GM12878 (cell line): ENCODE results near the gene CRAT. TPM values are rescaled to one million over a fixed set of nuclear protein-coding genes. Genes with fewer than 3 reads are reported as not detected.

Experiments used
- ATAC-seq: fragments of 200-7000 bp; cut with Tn5 transposase; 3 replicates; pipeline ENCODE4 v1.9.1; 2020; ENCODE audit warnings: mild to moderate bottlenecking, moderate library complexity
- BruUV-seq: library from RNA; stranded (reverse); fragments of 400-500 nt; replicated peaks from 2 replicates; lab custom pipeline; 2021; lab: Mats Ljungman, UMichigan
- CTCF ChIA-PET: fragments of 300-600 bp; sonication (Branson Sonifier 250); formaldehyde crosslinking; extraction: SDS; loops from one replicate; lab custom pipeline; 2021; ENCODE audit warnings: inconsistent platforms; lab: Yijun Ruan, JAX
- POLR2A ChIA-PET: fragments of 350-600 bp; formaldehyde crosslinking; extraction: SDS; loops from one replicate; lab custom pipeline; 2021; ENCODE audit warnings: inconsistent platforms; lab: Charles Lee
- RAD21 ChIA-PET: fragments of 300-600 bp; sonication (Branson Sonifier 250); formaldehyde crosslinking; loops from one replicate; lab custom pipeline; 2023; ENCODE audit warnings: antibody characterized with exemption; ENCODE audit not compliant: unreplicated experiment; lab: Charles Lee
- SMC1A ChIA-PET: fragments of 300-600 bp; sonication (Branson Sonifier 250); formaldehyde crosslinking; loops from one replicate; lab custom pipeline; 2023; ENCODE audit not compliant: unreplicated experiment, uncharacterized antibody; lab: Charles Lee
- DNase-seq: peaks from one replicate; pipeline ENCODE4 v3.0.0-alpha.2; 2011; ENCODE audit warnings: low read depth, low spot score
- FAIRE-seq: peaks from 3 replicates; lab custom pipeline; 2011; peaks lifted over from hg19 to GRCh38; lab: Jason Lieb, UNC
- H2AFZ ChIP-seq: 2 replicates; pipeline ENCODE4 v1.6.0; 2011; ENCODE audit warnings: low read depth, low read length, control low read depth; ENCODE audit not compliant: control insufficient read depth
- H3K27ac ChIP-seq: 2 replicates; pipeline ENCODE4 v1.5.1; 2011; ENCODE audit warnings: control low read depth; ENCODE audit not compliant: control insufficient read depth, insufficient read depth
- H3K27me3 ChIP-seq, 2 experiments: replicated peaks in 1 of 2; 2 replicates each; pipeline versions ENCODE4 v1.6.0 to v1.6.1; 2011; ENCODE audit warnings: low read length in 1 of 2; ENCODE audit not compliant: control insufficient read depth in 2 of 2, insufficient read depth in 2 of 2
- H3K36me3 ChIP-seq, 2 experiments: 2 replicates each; pipeline ENCODE4 v1.5.1; 2011; ENCODE audit warnings: low read length in 1 of 2; ENCODE audit not compliant: control insufficient read depth in 2 of 2, insufficient read depth in 2 of 2
- H3K4me1 ChIP-seq: 2 replicates; pipeline ENCODE4 v1.6.1; 2011; ENCODE audit warnings: mild to moderate bottlenecking, low read length, moderate library complexity, mixed read lengths; ENCODE audit not compliant: control insufficient read depth, insufficient read depth
- H3K4me2 ChIP-seq: 2 replicates; pipeline ENCODE4 v1.6.0; 2011; ENCODE audit warnings: control low read depth; ENCODE audit not compliant: control insufficient read depth, insufficient read depth
- H3K4me3 ChIP-seq: fragments of 200-600 bp; sonication (generic); 2 replicates; pipeline ENCODE4 v1.5.1; 2016
- H3K79me2 ChIP-seq: 2 replicates; pipeline ENCODE4 v1.6.0; 2011; ENCODE audit warnings: low read length; ENCODE audit not compliant: control insufficient read depth, insufficient read depth
- H3K9ac ChIP-seq: 2 replicates; pipeline ENCODE4 v1.8.0; 2011; ENCODE audit warnings: low read length, control low read depth, mixed read lengths; ENCODE audit not compliant: control insufficient read depth, insufficient read depth
- H3K9me3 ChIP-seq: replicated peaks from 3 replicates; pipeline ENCODE4 v1.5.1; 2011; ENCODE audit warnings: mild to moderate bottlenecking, low read length; ENCODE audit not compliant: control insufficient read depth, insufficient read depth
- H4K20me1 ChIP-seq: 2 replicates; pipeline ENCODE4 v1.6.0; 2011; ENCODE audit not compliant: control insufficient read depth, insufficient read depth
- BHLHE40 ChIP-seq, 2 experiments: fragments of 450-650 bp in 1 of 2; IDR thresholded peaks; 2 replicates each; pipeline ENCODE4 v1.6.1; 2011 to 2017; ENCODE audit warnings: low read depth in 2 of 2, borderline replicate concordance in 1 of 2, improper control_type of control experiment in 1 of 2, low read length in 1 of 2, mild to moderate bottlenecking in 1 of 2
- EED ChIP-seq: sonication (generic); IDR thresholded peaks from 2 replicates; pipeline ENCODE4 v1.6.1; 2016; ENCODE audit warnings: antibody characterized with exemption, low read depth
- GATAD2B ChIP-seq: fragments of 450-650 bp; conservative IDR thresholded peaks from 2 replicates; pipeline ENCODE4 v1.6.1; 2017; ENCODE audit warnings: low read depth, mild to moderate bottlenecking, moderate library complexity
- JUNB ChIP-seq: IDR thresholded peaks from 2 replicates; pipeline ENCODE4 v1.6.1; 2016; ENCODE audit warnings: antibody characterized with exemption, mild to moderate bottlenecking
- MXI1 ChIP-seq: fragments of 150-350 bp; IDR thresholded peaks from 2 replicates; pipeline ENCODE4 v1.6.1; 2011; ENCODE audit warnings: low read depth, mild to moderate bottlenecking, inconsistent platforms, low read length, improper control_type of control experiment
- PAX8 ChIP-seq: fragments of 450-650 bp; IDR thresholded peaks from 2 replicates; pipeline ENCODE4 v1.6.1; 2017; ENCODE audit warnings: mild to moderate bottlenecking, moderate library complexity
- TBL1XR1 ChIP-seq: IDR thresholded peaks from 2 replicates; pipeline ENCODE4 v1.6.1; 2012; ENCODE audit warnings: low read depth, low read length, improper control_type of control experiment
- YBX1 ChIP-seq: fragments of 450-650 bp; IDR thresholded peaks from 2 replicates; pipeline ENCODE4 v1.6.1; 2016; ENCODE audit warnings: antibody characterized with exemption
- ZBED1 ChIP-seq: IDR thresholded peaks from 2 replicates; pipeline ENCODE4 v1.6.1; 2016; ENCODE audit warnings: borderline replicate concordance
- WGBS: methylation state at CpG from one replicate; pipeline ENCODE4 v1.1.6; 2016; ENCODE audit warnings: low lambda C conversion rate; ENCODE audit not compliant: insufficient replicate concordance, insufficient coverage; ENCODE audit errors: missing lambda C conversion rate; 5-methylcytosine and 5-hydroxymethylcytosine counted together
- in situ Hi-C: fragments of 300-500 bp; cut with MboI; formaldehyde crosslinking; loops from 9 replicates; pipeline ENCODE4 v1.14.3; 2018; ENCODE audit warnings: mixed read lengths
- intact Hi-C: fragments of 100-400 bp; cut with micrococcal nuclease; formaldehyde crosslinking; loops from one replicate; pipeline ENCODE4 v1.14.2; 2022; ENCODE audit not compliant: unreplicated experiment
- polyA plus RNA-seq, 11 experiments: library from polyadenylated mRNA; depleted of rRNA in 4 of 11; unstranded in 6 of 11; stranded (reverse) in 5 of 11; fragments of >200 nt; fragmentation: Nextera tagmentation in 4 of 11; fragmentation: Illumina TruSeq in 1 of 11; extraction: Ambion mirVana in 4 of 11; extraction: Trizol in 1 of 11; gene quantifications; 1 replicate in 1 of 11; 2 replicates in 10 of 11; pipeline versions ENCODE4 v1.2.1 to v1.2.3, GENCODE V29; 2011 to 2016; ENCODE audit warnings: inconsistent platforms in 2 of 11, missing spikeins in 2 of 11, low read depth in 1 of 11
- total RNA-seq, 4 experiments: library from RNA; depleted of rRNA in 3 of 4; stranded (reverse); fragments of >200 nt in 3 of 4; fragmentation: Illumina TruSeq in 1 of 4; extraction: Trizol in 1 of 4; gene quantifications; 2 replicates each; pipeline versions ENCODE4 v1.2.1 to v1.2.3, GENCODE V29; 2013 to 2021
- TF ChIP-seq, protein P1 (sequence below): fragments of 450-650 bp; formaldehyde crosslinking; IDR thresholded peaks from 2 replicates; pipeline ENCODE4 v1.4.0; 2022; ENCODE audit warnings: mild to moderate bottlenecking, moderate library complexity
- TF ChIP-seq, protein P2 (sequence below), 3 experiments: IDR thresholded peaks in 2 of 3; conservative IDR thresholded peaks in 1 of 3; 2 replicates each; pipeline ENCODE4 v1.5.1; 2011; ENCODE audit warnings: low read depth in 3 of 3, low read length in 3 of 3, mild to moderate bottlenecking in 3 of 3, control low read depth in 2 of 3, moderate library complexity in 2 of 3, inconsistent platforms in 1 of 3, mixed read lengths in 1 of 3; ENCODE audit not compliant: control insufficient read depth in 2 of 3, insufficient read depth in 1 of 3; ENCODE audit errors: extremely low read depth in 1 of 3
- TF ChIP-seq, protein P3 (sequence below): fragments of 450-650 bp; IDR thresholded peaks from 2 replicates; pipeline ENCODE4 v1.6.1; 2018; ENCODE audit warnings: borderline replicate concordance, mild to moderate bottlenecking; ENCODE audit not compliant: partially characterized antibody
- TF ChIP-seq, protein P4 (sequence below): fragments of 150-350 bp; IDR thresholded peaks from 2 replicates; pipeline ENCODE4 v1.6.1; 2014; ENCODE audit warnings: mild to moderate bottlenecking, low read depth, low read length

CRAT gene
- total and polyA plus RNA-seq, 10 of the 15 experiments (the other 5 are each of a cell fraction or from before 2014, with no cell fraction given), result 0.10 to 3.4 (median 1.8) TPM

DNA sequence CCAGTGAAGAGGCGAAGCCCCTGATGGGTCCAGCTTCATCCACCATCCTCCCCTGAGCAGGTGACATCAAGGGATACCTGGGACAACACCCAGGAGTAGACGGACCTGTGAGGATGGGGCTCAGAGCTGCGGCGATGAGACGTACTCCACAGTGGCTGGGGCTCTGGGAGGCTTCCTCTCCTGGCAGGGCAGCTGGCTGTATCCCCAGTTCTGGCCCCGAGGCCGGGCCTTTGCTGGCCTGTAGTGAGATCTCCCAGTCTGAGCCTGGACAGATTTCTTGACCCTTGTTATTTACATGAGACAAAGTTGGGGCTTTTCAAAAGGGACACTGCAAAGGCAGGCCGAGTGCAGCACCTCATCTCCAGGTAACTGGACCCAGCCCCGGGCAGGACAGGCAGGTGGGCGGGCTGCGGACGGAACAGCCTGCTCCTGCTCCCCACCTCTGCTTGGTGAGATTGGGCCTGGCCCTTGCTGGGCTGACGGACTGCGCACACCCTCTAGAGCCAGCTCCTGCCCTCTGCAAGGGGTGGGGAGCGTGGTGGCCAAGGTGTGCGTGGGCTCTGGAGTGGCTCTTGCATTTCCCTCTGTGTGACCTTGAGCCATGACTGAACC lies 44.4 kb upstream of the CRAT start:
- ATAC-seq, result no peak
- intact Hi-C loops (no loop called here), in situ Hi-C loops (no loop called here)
- Histone ChIP-seq H3K79me2 (no peaks in the 10 kb centered on the region), H3K27ac (no peak overlapping the region), H3K27me3 (no peaks in the 10 kb centered on the region), H3K4me2 (no peak overlapping the region), H3K36me3 (no peaks in the 10 kb centered on the region; a peak in 2 of 4 replicates), H2AFZ (no peak overlapping the region), H4K20me1 (no peaks in the 10 kb centered on the region), H3K9ac (no peak overlapping the region), H3K4me1 (no peaks in the 10 kb centered on the region), H3K9me3 (no peaks in the 10 kb centered on the region), H3K4me3 (no peak overlapping the region)
- 92% methylated on average over 16 of the region's 16 CpGs for WGBS
- no peak for FAIRE-seq
- BruUV-seq, result no TSS peak
- POLR2A ChIA-PET, result no interaction called here
- DNase-seq, result no peak
- CTCF ChIA-PET, result interaction anchor here (1.3 kb wide), 1 partner anchor 12 kb away, joined by 4 read pairs; no protein-coding TSS in a partner anchor
- SMC1A ChIA-PET, result no interaction called here
- RAD21 ChIA-PET, result no interaction called here
- no peak for TF ChIP-seq ZBED1
- no peak for TF ChIP-seq BHLHE40 (IDR thresholded peaks at IDR 0.05; ENCODE audit: borderline replicate concordance in 1 of 2, low read depth in 2 of 2, low read length in 1 of 2)
- no peak for TF ChIP-seq TBL1XR1
- TF ChIP-seq, protein P1, sequence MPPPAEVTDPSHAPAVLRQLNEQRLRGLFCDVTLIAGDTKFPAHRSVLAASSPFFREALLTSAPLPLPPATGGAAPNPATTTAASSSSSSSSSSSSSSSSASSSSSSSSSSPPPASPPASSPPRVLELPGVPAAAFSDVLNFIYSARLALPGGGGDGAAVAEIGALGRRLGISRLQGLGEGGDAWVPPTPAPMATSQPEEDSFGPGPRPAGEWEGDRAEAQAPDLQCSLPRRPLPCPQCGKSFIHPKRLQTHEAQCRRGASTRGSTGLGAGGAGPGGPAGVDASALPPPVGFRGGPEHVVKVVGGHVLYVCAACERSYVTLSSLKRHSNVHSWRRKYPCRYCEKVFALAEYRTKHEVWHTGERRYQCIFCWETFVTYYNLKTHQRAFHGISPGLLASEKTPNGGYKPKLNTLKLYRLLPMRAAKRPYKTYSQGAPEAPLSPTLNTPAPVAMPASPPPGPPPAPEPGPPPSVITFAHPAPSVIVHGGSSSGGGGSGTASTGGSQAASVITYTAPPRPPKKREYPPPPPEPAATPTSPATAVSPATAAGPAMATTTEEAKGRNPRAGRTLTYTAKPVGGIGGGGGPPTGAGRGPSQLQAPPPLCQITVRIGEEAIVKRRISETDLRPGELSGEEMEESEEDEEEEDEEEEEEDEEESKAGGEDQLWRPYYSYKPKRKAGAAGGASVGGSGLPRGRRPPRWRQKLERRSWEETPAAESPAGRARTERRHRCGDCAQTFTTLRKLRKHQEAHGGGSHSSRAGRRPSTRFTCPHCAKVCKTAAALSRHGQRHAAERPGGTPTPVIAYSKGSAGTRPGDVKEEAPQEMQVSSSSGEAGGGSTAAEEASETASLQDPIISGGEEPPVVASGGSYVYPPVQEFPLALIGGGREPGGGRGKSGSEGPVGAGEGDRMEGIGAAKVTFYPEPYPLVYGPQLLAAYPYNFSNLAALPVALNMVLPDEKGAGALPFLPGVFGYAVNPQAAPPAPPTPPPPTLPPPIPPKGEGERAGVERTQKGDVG (CRISPR knock-in tag), result no peak
- TF ChIP-seq, protein P2, sequence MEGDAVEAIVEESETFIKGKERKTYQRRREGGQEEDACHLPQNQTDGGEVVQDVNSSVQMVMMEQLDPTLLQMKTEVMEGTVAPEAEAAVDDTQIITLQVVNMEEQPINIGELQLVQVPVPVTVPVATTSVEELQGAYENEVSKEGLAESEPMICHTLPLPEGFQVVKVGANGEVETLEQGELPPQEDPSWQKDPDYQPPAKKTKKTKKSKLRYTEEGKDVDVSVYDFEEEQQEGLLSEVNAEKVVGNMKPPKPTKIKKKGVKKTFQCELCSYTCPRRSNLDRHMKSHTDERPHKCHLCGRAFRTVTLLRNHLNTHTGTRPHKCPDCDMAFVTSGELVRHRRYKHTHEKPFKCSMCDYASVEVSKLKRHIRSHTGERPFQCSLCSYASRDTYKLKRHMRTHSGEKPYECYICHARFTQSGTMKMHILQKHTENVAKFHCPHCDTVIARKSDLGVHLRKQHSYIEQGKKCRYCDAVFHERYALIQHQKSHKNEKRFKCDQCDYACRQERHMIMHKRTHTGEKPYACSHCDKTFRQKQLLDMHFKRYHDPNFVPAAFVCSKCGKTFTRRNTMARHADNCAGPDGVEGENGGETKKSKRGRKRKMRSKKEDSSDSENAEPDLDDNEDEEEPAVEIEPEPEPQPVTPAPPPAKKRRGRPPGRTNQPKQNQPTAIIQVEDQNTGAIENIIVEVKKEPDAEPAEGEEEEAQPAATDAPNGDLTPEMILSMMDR (IDR thresholded peaks at IDR 0.05 in 2 of 3, conservative IDR thresholded peaks at IDR 0.05 in 1 of 3; ENCODE audit: control insufficient read depth in 2 of 3, extremely low read depth in 1 of 3, insufficient read depth in 1 of 3, low read depth in 3 of 3, low read length in 3 of 3), result no peak
- TF ChIP-seq YBX1, result no peak
- no peak for TF ChIP-seq JUNB
- no peak for TF ChIP-seq EED
- no peak for TF ChIP-seq GATAD2B
- no peak for TF ChIP-seq PAX8
- no peak for TF ChIP-seq MXI1
- TF ChIP-seq, protein P3, sequence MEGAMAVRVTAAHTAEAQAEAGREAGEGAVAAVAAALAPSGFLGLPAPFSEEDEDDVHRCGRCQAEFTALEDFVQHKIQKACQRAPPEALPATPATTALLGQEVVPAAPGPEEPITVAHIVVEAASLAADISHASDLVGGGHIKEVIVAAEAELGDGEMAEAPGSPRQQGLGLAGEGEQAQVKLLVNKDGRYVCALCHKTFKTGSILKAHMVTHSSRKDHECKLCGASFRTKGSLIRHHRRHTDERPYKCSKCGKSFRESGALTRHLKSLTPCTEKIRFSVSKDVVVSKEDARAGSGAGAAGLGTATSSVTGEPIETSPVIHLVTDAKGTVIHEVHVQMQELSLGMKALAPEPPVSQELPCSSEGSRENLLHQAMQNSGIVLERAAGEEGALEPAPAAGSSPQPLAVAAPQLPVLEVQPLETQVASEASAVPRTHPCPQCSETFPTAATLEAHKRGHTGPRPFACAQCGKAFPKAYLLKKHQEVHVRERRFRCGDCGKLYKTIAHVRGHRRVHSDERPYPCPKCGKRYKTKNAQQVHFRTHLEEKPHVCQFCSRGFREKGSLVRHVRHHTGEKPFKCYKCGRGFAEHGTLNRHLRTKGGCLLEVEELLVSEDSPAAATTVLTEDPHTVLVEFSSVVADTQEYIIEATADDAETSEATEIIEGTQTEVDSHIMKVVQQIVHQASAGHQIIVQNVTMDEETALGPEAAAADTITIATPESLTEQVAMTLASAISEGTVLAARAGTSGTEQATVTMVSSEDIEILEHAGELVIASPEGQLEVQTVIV, result no peak
- TF ChIP-seq, protein P4, sequence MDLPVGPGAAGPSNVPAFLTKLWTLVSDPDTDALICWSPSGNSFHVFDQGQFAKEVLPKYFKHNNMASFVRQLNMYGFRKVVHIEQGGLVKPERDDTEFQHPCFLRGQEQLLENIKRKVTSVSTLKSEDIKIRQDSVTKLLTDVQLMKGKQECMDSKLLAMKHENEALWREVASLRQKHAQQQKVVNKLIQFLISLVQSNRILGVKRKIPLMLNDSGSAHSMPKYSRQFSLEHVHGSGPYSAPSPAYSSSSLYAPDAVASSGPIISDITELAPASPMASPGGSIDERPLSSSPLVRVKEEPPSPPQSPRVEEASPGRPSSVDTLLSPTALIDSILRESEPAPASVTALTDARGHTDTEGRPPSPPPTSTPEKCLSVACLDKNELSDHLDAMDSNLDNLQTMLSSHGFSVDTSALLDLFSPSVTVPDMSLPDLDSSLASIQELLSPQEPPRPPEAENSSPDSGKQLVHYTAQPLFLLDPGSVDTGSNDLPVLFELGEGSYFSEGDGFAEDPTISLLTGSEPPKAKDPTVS, result no peak
